ENCODE measurements around the gene MTFMT. TPM values are rescaled to one million over a fixed set of nuclear protein-coding genes. Genes with fewer than 3 reads are reported as not detected.
A peak's percentile ranks its signal among the peaks of the same experiment; 100 is the strongest.

The MTFMT gene
- total and polyA plus RNA-seq, 2 of the 13 experiments (the other 11 are each of a cell fraction or from before 2014, with no cell fraction given): 9.9 to 23.2 TPM

DNA sequence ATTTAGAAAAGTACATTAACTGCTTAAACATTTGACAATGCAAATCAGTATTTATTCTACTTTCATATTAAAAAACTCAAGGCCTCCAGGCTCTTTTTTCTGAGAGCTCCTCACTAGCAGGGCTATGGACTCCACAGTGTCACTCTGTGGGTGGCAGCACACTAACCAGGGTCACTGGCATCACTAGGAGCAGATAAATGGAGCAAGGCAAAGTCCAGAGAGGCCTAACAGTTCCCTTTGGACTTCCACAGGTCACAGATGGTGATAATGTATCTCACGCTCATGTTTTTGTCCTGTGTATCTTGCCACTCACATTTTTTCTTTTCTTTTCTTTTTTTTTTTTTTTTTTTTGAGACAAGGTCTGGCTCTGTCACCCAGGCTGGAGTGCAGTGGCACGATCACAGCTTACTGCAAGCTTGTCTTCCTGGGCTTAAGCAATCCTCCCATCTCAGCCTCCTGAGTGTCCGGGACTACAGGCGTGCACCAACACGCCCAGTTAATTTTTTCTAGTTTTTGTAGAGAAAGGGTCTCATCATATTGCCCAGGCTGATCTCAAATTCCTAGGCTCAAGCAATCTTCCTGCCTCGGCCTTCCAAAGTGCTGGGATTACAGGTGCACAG lies 47.5 kb downstream of the MTFMT start (continued):
- TF ChIP-seq BORCS8-MEF2B (CRISPR knock-in tag; IDR thresholded peaks at IDR 0.05) (no peak), ZFP90 (CRISPR knock-in tag; IDR thresholded peaks at IDR 0.05; ENCODE audit: borderline replicate concordance) (no peak), ZBTB21 (CRISPR knock-in tag; IDR thresholded peaks at IDR 0.05) (no peak), ZNF556 (CRISPR knock-in tag; IDR thresholded peaks at IDR 0.05; ENCODE audit: borderline replicate concordance) (no peak), ONECUT2 (CRISPR knock-in tag; IDR thresholded peaks at IDR 0.05) (no peak), HNF4A (CRISPR knock-in tag; IDR thresholded peaks at IDR 0.05) (peak; percentile 87), ZNF549 (CRISPR knock-in tag; IDR thresholded peaks at IDR 0.05) (no peak), ZNF350 (CRISPR knock-in tag; IDR thresholded peaks at IDR 0.05; ENCODE audit: borderline replicate concordance, low read depth) (no peak), ZNF207 (IDR thresholded peaks at IDR 0.05; ENCODE audit: borderline replicate concordance) (no peak), MAFK (conservative IDR thresholded peaks at IDR 0.05 in 1 of 2, IDR thresholded peaks at IDR 0.05 in 1 of 2; ENCODE audit: low read length in 2 of 2) (no peak), MATR3 (CRISPR knock-in tag; IDR thresholded peaks at IDR 0.05) (no peak), NR2F2 (IDR thresholded peaks at IDR 0.05; ENCODE audit: borderline replicate concordance, low read depth) (no peak), WIZ (CRISPR knock-in tag; IDR thresholded peaks at IDR 0.05) (no peak), ATM (IDR thresholded peaks at IDR 0.05; ENCODE audit: borderline replicate concordance) (no peak), ZNF775 (CRISPR knock-in tag; IDR thresholded peaks at IDR 0.05; ENCODE audit: borderline replicate concordance) (no peak), TSC22D2 (CRISPR knock-in tag; IDR thresholded peaks at IDR 0.05; ENCODE audit: borderline replicate concordance) (no peak)
- TF ChIP-seq, protein P1, sequence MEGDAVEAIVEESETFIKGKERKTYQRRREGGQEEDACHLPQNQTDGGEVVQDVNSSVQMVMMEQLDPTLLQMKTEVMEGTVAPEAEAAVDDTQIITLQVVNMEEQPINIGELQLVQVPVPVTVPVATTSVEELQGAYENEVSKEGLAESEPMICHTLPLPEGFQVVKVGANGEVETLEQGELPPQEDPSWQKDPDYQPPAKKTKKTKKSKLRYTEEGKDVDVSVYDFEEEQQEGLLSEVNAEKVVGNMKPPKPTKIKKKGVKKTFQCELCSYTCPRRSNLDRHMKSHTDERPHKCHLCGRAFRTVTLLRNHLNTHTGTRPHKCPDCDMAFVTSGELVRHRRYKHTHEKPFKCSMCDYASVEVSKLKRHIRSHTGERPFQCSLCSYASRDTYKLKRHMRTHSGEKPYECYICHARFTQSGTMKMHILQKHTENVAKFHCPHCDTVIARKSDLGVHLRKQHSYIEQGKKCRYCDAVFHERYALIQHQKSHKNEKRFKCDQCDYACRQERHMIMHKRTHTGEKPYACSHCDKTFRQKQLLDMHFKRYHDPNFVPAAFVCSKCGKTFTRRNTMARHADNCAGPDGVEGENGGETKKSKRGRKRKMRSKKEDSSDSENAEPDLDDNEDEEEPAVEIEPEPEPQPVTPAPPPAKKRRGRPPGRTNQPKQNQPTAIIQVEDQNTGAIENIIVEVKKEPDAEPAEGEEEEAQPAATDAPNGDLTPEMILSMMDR (CRISPR knock-in tag; IDR thresholded peaks at IDR 0.05): 0 out of 2 replicates have a peak, but pooled peaks have one; percentile 24
- TF ChIP-seq, protein P2, sequence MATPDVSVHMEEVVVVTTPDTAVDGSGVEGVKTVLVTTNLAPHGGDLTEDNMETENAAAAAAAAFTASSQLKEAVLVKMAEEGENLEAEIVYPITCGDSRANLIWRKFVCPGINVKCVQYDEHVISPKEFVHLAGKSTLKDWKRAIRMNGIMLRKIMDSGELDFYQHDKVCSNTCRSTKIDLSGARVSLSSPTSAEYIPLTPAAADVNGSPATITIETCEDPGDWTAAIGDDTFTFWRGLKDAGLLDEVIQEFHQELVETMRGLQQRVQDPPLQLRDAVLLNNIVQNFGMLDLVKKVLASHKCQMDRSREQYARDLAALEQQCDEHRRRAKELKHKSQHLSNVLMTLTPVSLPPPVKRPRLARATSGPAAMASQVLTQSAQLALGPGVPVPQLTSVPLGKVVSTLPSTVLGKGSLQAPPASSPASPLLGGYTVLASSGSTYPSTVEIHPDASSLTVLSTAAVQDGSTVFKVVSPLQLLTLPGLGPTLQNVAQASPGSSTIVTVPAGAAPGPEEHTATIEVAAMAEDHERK (CRISPR knock-in tag; IDR thresholded peaks at IDR 0.05; ENCODE audit: low read depth): no peak
- TF ChIP-seq, protein P3, sequence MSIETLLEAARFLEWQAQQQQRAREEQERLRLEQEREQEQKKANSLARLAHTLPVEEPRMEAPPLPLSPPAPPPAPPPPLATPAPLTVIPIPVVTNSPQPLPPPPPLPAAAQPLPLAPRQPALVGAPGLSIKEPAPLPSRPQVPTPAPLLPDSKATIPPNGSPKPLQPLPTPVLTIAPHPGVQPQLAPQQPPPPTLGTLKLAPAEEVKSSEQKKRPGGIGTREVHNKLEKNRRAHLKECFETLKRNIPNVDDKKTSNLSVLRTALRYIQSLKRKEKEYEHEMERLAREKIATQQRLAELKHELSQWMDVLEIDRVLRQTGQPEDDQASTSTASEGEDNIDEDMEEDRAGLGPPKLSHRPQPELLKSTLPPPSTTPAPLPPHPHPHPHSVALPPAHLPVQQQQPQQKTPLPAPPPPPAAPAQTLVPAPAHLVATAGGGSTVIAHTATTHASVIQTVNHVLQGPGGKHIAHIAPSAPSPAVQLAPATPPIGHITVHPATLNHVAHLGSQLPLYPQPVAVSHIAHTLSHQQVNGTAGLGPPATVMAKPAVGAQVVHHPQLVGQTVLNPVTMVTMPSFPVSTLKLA (IDR thresholded peaks at IDR 0.05): no peak
- TF ChIP-seq, protein P4, sequence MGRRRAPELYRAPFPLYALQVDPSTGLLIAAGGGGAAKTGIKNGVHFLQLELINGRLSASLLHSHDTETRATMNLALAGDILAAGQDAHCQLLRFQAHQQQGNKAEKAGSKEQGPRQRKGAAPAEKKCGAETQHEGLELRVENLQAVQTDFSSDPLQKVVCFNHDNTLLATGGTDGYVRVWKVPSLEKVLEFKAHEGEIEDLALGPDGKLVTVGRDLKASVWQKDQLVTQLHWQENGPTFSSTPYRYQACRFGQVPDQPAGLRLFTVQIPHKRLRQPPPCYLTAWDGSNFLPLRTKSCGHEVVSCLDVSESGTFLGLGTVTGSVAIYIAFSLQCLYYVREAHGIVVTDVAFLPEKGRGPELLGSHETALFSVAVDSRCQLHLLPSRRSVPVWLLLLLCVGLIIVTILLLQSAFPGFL (CRISPR knock-in tag; IDR thresholded peaks at IDR 0.05): no peak
- TF ChIP-seq, protein P5, sequence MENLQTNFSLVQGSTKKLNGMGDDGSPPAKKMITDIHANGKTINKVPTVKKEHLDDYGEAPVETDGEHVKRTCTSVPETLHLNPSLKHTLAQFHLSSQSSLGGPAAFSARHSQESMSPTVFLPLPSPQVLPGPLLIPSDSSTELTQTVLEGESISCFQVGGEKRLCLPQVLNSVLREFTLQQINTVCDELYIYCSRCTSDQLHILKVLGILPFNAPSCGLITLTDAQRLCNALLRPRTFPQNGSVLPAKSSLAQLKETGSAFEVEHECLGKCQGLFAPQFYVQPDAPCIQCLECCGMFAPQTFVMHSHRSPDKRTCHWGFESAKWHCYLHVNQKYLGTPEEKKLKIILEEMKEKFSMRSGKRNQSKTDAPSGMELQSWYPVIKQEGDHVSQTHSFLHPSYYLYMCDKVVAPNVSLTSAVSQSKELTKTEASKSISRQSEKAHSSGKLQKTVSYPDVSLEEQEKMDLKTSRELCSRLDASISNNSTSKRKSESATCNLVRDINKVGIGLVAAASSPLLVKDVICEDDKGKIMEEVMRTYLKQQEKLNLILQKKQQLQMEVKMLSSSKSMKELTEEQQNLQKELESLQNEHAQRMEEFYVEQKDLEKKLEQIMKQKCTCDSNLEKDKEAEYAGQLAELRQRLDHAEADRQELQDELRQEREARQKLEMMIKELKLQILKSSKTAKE (CRISPR knock-in tag; IDR thresholded peaks at IDR 0.05; ENCODE audit: borderline replicate concordance): no peak
